Duodenal mucosa (tissue), 2 donors: ENCODE measurements around the gene AP1B1.

Source experiments
- H3K27ac ChIP-seq: one replicate; pipeline ENCODE4 v1.7.0; 2013; ENCODE audit warnings: low read depth, low read length
- H3K27me3 ChIP-seq, 2 donors: one replicate each; pipeline ENCODE4 v1.7.0; 2013; ENCODE audit warnings: low read length in 2 of 2, control low read depth in 1 of 2; ENCODE audit not compliant: insufficient read depth in 2 of 2, control insufficient read depth in 1 of 2
- H3K36me3 ChIP-seq, 2 donors: one replicate each; pipeline ENCODE4 v1.7.0; 2013; ENCODE audit warnings: low read length in 2 of 2, control low read depth in 1 of 2; ENCODE audit not compliant: insufficient read depth in 2 of 2, control insufficient read depth in 1 of 2
- H3K4me1 ChIP-seq, 2 donors: one replicate each; pipeline ENCODE4 v1.7.0; 2013; ENCODE audit warnings: low read length in 2 of 2, control low read depth in 1 of 2; ENCODE audit not compliant: insufficient read depth in 2 of 2, control insufficient read depth in 1 of 2
- H3K4me3 ChIP-seq, 2 donors: one replicate each; pipeline ENCODE4 v1.7.0; 2013; ENCODE audit warnings: low read length in 2 of 2, low read depth in 1 of 2
- H3K9ac ChIP-seq, 2 donors: one replicate each; pipeline ENCODE4 v1.7.0; 2013; ENCODE audit warnings: low read length in 2 of 2, low read depth in 1 of 2
- H3K9me3 ChIP-seq, 2 donors: one replicate each; pipeline ENCODE4 v1.7.0; 2013; ENCODE audit warnings: low read length in 2 of 2, control low read depth in 1 of 2; ENCODE audit not compliant: control insufficient read depth in 1 of 2

The AP1B1 gene

DNA sequence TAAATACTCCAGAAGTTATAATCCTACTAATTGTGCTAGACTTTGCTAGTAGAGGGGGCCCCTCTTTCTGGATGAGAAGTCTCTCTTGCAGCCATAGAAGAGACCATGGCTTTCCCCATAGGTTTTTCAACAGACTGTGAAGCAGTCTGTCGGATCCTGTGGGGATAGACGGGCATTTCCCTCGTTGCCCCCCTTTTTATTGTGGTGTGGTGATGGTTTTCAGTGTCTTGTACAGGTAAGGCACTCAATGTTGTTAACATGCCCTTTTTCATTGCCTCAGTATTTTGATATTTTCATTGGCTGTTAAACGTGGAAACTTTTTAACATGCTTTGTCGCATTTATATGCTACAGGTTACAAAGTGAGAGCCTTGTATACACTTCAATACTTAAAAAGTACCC is 98.3 kb downstream of the AP1B1 start:
- H3K36me3 ChIP-seq: peaks cover 59 to 96% of the 10 kb centered on the region in 2 donors
- no peak overlapping the region for H3K4me3 ChIP-seq

DNA sequence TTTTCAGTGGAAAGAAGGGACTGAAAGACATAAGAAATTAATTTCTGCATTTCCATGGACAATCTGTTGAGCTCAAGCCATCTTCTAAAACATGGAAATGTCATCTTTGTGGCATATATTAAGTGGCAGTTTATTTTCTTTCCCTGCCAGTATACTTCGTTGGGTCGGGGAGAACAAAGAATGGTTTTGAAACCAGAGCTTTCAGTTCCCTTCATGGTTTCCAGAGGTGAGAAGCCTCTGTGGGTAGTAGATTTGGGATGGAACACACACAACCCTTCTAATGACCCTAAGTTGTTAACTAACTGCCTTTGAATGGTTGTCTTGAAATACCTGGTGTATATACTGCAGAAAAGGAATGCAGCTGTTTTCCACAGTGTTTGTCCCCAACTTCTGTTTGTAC is 99.5 kb downstream of the AP1B1 start:
- H3K4me1 ChIP-seq: no peaks in the 10 kb centered on the region
- no peaks in the 10 kb centered on the region for H3K27me3 ChIP-seq
- H3K9ac ChIP-seq: no peak overlapping the region
- H3K4me3 ChIP-seq: no peak overlapping the region
- H3K27ac ChIP-seq: no peak overlapping the region
- H3K36me3 ChIP-seq: peaks cover 59 to 96% of the 10 kb centered on the region in 2 donors
- no peaks in the 10 kb centered on the region for H3K9me3 ChIP-seq

More for the DNA sequence above, 98.3 kb downstream of the AP1B1 start:
- Histone ChIP-seq H3K9me3 (no peaks in the 10 kb centered on the region), H3K9ac (no peak overlapping the region), H3K27ac (no peak overlapping the region), H3K27me3 (no peaks in the 10 kb centered on the region), H3K4me1 (no peaks in the 10 kb centered on the region)

DNA sequence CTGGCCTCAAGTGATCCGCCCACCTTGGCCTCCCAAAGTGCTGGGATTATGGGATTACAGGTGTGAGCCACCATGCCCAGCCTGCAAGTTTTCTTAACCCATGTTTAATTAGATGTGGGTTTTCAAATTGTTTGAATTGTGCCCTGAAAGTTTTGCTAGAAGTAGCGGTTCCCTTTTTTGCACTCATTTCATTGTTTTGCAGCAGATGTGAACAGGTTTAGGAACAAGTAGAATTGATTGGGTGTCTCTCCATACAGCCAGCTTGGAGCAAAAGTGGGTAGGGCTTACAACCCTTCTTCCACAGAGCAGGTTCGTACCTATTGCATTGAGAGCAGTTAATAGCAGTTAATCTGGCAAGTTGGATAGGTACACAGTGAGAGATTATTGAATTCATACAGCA is 104.2 kb downstream of the AP1B1 start:
- no peak overlapping the region for H3K4me3 ChIP-seq
- H3K4me1 ChIP-seq: no peaks in the 10 kb centered on the region
- H3K9ac ChIP-seq: no peak overlapping the region
- no peak overlapping the region for H3K27ac ChIP-seq
- H3K36me3 ChIP-seq: peaks cover 47 to 93% of the 10 kb centered on the region in 2 donors
- H3K9me3 ChIP-seq: no peaks in the 10 kb centered on the region
- no peaks in the 10 kb centered on the region for H3K27me3 ChIP-seq

DNA sequence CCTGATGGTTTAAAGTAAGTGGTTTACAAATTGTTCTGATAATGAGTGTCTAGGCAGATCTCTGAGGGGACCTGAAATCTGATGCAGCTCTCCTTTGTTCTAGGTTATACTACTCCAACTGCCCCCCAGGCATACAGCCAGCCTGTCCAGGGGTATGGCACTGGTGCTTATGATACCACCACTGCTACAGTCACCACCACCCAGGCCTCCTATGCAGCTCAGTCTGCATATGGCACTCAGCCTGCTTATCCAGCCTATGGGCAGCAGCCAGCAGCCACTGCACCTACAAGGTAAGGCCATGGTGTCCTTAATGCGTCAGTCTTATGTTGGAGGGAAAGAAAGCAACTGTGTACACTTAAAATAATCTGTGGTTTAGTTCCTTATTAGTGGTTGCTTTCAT is 110.4 kb downstream of the AP1B1 start:
- no peak overlapping the region for H3K4me3 ChIP-seq
- H3K27ac ChIP-seq: no peak overlapping the region
- no peaks in the 10 kb centered on the region for H3K27me3 ChIP-seq
- H3K9ac ChIP-seq: no peak overlapping the region
- H3K9me3 ChIP-seq: no peaks in the 10 kb centered on the region
- H3K4me1 ChIP-seq: peaks cover 22 to 40% of the 10 kb centered on the region in 2 donors
- H3K36me3 ChIP-seq: peaks cover 50 to 79% of the 10 kb centered on the region in 2 donors
